ENCODE results near the gene PDGFB. TPM values are rescaled to one million over a fixed set of nuclear protein-coding genes. Genes with fewer than 3 reads are reported as not detected.

The PDGFB gene
- total and polyA plus RNA-seq, 8 donors: 16.0 to 28.2 (median 23.3) TPM

DNA sequence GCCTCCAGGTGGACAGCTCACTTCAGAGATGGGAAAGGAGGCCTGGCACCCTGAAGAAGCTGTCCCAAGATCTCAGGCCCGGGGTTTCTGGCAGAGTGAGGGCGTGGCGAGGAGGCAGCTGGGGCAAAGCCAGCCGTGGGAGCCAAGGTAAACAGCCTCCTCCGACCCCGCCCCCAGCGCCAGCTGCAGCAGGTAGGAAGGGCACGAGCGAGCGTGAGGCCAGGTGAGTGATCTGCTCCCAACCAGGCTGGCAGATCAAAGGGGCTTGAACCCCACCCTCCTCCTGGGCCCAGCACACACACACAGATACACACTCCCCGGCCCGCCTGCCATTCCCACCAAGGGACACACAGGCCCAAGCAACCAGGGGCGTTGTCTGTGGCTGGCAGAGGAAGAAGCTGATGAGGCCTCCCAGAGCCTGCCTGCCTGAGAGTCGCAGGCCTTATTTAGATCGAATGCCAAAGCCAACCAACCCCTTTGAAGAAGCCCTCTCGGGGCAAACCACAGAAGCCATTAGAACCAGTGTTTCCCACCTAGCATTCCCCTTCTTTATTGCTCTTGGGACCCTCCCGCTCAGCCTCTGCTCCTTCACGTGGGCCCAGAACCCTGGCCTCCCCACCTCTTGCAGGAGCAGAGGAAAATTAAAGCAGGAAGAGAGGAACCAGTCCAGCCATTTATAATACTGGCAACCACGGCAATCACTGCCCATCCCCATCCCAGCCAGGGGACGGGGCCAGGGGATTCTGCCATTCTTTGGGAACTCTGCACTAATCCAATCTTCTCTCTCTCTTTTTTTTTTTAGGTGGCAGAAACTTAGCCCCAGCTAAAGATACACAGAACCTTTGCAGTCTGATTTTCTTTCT lies 5.0 kb downstream of the PDGFB start:
- Histone ChIP-seq H3K4me1 (peaks cover 31 to 96% of the 10 kb centered on the region in 2 donors), H3K36me3 (no peaks in the 10 kb centered on the region), H3K4me3 (peak overlapping the region in 1 of 2 donors; percentile 54), H3K27ac (peak overlapping the region; percentile 49 to 57), H3K9me3 (no peaks in the 10 kb centered on the region), H3K27me3 (peaks cover 21 to 100% of the 10 kb centered on the region in 2 donors)
- TF ChIP-seq CTCF (IDR thresholded peaks at IDR 0.05): no peak
- intact Hi-C loops (cut with DNase I): loop anchor here in 1 of 2 donors (10.0 kb wide), 1 partner anchor 65 kb away; no protein-coding TSS in a partner anchor
- ATAC-seq: peak; percentile 66
- peak in 3 of 4 donors; percentile 79 to 90 (median 86) for DNase-seq

DNA sequence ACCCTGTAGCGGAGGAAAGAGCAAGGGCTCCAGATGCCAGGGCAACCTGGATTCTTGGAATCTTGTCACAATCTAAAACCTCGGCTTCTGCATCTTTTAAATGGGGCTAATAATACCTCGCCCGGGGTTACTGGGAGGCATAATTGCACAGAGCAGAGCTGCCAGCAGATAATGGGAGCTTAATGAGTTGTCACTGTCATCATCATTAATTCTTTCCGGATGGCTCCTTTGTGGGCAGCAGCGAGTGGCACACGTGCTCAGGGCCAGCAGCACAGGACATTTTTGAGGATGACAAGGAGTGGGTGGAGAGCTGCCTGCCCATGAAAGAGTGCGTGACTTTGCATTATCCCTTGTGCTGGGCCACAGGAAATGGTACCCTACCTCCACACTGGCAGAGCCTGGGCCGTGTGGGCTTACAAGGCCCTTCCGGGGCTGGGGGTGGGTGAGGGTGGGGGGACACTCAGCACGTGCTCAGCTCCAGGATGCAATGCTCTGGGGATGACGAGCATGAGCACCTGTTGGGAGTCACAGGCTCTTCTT lies 5.7 kb downstream of the PDGFB start:
- ATAC-seq (no peak), DNase-seq (no peak)
- H3K27me3 ChIP-seq: peaks cover 16 to 100% of the 10 kb centered on the region in 2 donors
- H3K36me3 ChIP-seq: no peaks in the 10 kb centered on the region
- TF ChIP-seq CTCF (IDR thresholded peaks at IDR 0.05): no peak
- H3K27ac ChIP-seq: peak overlapping the region; percentile 49 to 57
- H3K4me3 ChIP-seq: no peak overlapping the region
- intact Hi-C loops (cut with DNase I): no loop called here
- H3K4me1 ChIP-seq: peaks cover 31 to 100% of the 10 kb centered on the region in 2 donors
- H3K9me3 ChIP-seq: no peaks in the 10 kb centered on the region

DNA sequence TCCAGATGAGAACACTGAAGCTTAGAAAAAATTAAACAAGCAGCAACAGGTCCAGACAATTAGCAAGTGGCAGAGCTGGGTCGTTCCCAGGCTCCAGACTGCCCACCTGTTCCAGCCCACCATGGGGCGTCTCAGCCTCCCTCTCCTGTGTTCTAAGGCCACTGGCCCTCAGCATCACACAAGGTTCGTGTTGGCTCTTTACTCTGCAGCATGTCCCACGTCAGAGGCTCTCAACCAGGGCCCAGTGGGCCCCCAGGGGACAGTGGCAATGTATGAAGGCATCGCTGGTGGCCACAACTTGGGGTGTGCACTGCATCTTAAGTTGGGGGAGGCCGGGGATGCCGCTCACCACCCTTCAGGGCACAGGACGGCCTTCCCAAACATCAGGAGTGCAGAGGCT lies 6.2 kb downstream of the PDGFB start:
- intact Hi-C loops (cut with DNase I): no loop called here
- Histone ChIP-seq H3K36me3 (no peaks in the 10 kb centered on the region), H3K27me3 (peaks cover 11 to 100% of the 10 kb centered on the region in 2 donors), H3K27ac (peak overlapping the region in 1 of 2 donors; percentile 2), H3K4me1 (peaks cover 31 to 98% of the 10 kb centered on the region in 2 donors), H3K9me3 (no peaks in the 10 kb centered on the region), H3K4me3 (no peak overlapping the region)
- ATAC-seq (no peak), DNase-seq (no peak)
- no peak for TF ChIP-seq CTCF (IDR thresholded peaks at IDR 0.05)

DNA sequence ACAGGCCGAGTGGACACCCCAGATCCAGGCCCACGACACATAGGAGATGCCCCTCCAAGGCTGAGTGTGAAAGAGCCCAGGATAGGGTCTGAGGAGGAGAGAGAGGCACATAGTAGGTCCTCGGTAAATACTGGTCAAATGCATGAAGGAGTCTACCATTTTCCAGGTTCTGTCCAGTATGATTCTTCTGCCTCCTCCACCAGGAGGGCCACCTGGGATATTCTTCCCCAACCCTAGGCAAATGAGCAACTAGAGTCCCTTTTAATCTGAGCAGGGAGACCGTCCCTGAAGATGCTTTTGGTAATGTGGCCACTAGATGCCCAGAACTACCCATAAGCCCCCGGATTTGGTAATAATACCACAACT lies 6.7 kb downstream of the PDGFB start:
- Histone ChIP-seq H3K4me1 (peaks cover 31 to 98% of the 10 kb centered on the region in 2 donors), H3K27me3 (peaks cover 6 to 100% of the 10 kb centered on the region in 2 donors), H3K36me3 (no peaks in the 10 kb centered on the region), H3K27ac (peak overlapping the region; percentile 2 to 39), H3K4me3 (no peak overlapping the region), H3K9me3 (no peaks in the 10 kb centered on the region)
- ATAC-seq: no peak
- intact Hi-C loops (cut with DNase I): no loop called here
- no peak for TF ChIP-seq CTCF (IDR thresholded peaks at IDR 0.05)
- no peak for DNase-seq
